A549 (cell line): ENCODE measurements around the gene INO80C.

Source experiments
- CTCF ChIP-seq: fragments of >200 bp; sonication (Bioruptor Twin); formaldehyde crosslinking; IDR thresholded peaks from 3 replicates; pipeline ENCODE4 v1.5.1; 2016
- FOSL2 ChIP-seq, 2 experiments: fragments of 450-650 bp in 1 of 2; fragments of >200 bp in 1 of 2; sonication (Bioruptor Twin) in 1 of 2; formaldehyde crosslinking; IDR thresholded peaks; 2 replicates each; pipeline versions ENCODE4 v1.5.0 to v1.6.1; 2016 to 2020; ENCODE audit warnings: mild to moderate bottlenecking in 1 of 2, moderate library complexity in 1 of 2
- HDAC2 ChIP-seq: fragments of 200-600 bp; sonication (generic); IDR thresholded peaks from 2 replicates; pipeline ENCODE4 v1.6.1; 2016
- HMGXB4 ChIP-seq: fragments of 250-450 bp; sonication (Bioruptor Pico); IDR thresholded peaks from 2 replicates; pipeline ENCODE4 v1.5.0; 2021; ENCODE audit warnings: mild to moderate bottlenecking, moderate library complexity, borderline replicate concordance
- MAX ChIP-seq: IDR thresholded peaks from 2 replicates; pipeline ENCODE4 v1.6.1; 2012
- MYC ChIP-seq: IDR thresholded peaks from 2 replicates; pipeline ENCODE4 v1.6.1; 2012; ENCODE audit warnings: mild to moderate bottlenecking, inconsistent platforms, low read length, improper control_type of control experiment, borderline replicate concordance
- RAD21 ChIP-seq, 2 experiments: fragments of >200 bp in 1 of 2; sonication (Bioruptor Twin) in 1 of 2; formaldehyde crosslinking in 1 of 2; IDR thresholded peaks in 1 of 2; conservative IDR thresholded peaks in 1 of 2; 2 replicates in 1 of 2; 3 replicates in 1 of 2; pipeline ENCODE4 v1.6.1; 2012 to 2018; ENCODE audit warnings: inconsistent platforms in 1 of 2
- REST ChIP-seq: fragments of 200-600 bp; sonication (generic); IDR thresholded peaks from 2 replicates; pipeline ENCODE4 v1.6.1; 2016; ENCODE audit warnings: antibody characterized with exemption, mild to moderate bottlenecking, moderate library complexity
- USF2 ChIP-seq: fragments of 450-650 bp; IDR thresholded peaks from 2 replicates; pipeline ENCODE4 v1.6.1; 2014; ENCODE audit warnings: antibody characterized with exemption

- TF ChIP-seq CTCF = no peak
- TF ChIP-seq REST = no peak
- no peak for TF ChIP-seq RAD21 (conservative IDR thresholded peaks at IDR 0.05 in 1 of 2, IDR thresholded peaks at IDR 0.05 in 1 of 2)
- TF ChIP-seq HMGXB4 (CRISPR knock-in tag) = no peak
- TF ChIP-seq FOSL2 (IDR thresholded peaks at IDR 0.05) = no peak
- TF ChIP-seq FOSL2 (CRISPR knock-in tag; IDR thresholded peaks at IDR 0.05) = no peak
- no peak for TF ChIP-seq MAX
- TF ChIP-seq MYC = no peak
- TF ChIP-seq USF2 = no peak
- no peak for TF ChIP-seq HDAC2
These were observed 65.2 kb downstream of the INO80C start for GRCh38 chr18:35432565-35433001.
